Right lobe of liver (tissue), 4 donors: ENCODE data around the gene PEAK1.

Source experiments
- CTCF ChIP-seq, 4 donors: fragments of 200-600 bp in 3 of 4; fragments of 450-650 bp in 1 of 4; IDR thresholded peaks; one replicate each; pipeline versions ENCODE4 v1.5.1 to v1.8.0; 2016 to 2022; ENCODE audit warnings: antibody characterized with exemption in 4 of 4, mild to moderate bottlenecking in 2 of 4
- POLR2A ChIP-seq: fragments of 450-650 bp; IDR thresholded peaks from one replicate; pipeline ENCODE4 v1.6.1; 2017; ENCODE audit warnings: antibody characterized with exemption, mild to moderate bottlenecking
- donor health status: DM: no; HTN: no; CAD: no.
- donor health status: DM: no; HTN: no; CAD: no.
- donor health status: DM: no; HTN: yes; CAD: no.

GRCh38 chr15:77411619-77411976 lies 8.3 kb downstream of the PEAK1 start:
- TF ChIP-seq CTCF (IDR thresholded peaks at IDR 0.05) (no peak), POLR2A (no peak)
